Measurements from ENCODE around the gene BLACAT1. TPM values are rescaled to one million over a fixed set of nuclear protein-coding genes. Genes with fewer than 3 reads are reported as not detected.

Gene BLACAT1
- total RNA-seq, 4 donors from 2014 or later: not detected

DNA sequence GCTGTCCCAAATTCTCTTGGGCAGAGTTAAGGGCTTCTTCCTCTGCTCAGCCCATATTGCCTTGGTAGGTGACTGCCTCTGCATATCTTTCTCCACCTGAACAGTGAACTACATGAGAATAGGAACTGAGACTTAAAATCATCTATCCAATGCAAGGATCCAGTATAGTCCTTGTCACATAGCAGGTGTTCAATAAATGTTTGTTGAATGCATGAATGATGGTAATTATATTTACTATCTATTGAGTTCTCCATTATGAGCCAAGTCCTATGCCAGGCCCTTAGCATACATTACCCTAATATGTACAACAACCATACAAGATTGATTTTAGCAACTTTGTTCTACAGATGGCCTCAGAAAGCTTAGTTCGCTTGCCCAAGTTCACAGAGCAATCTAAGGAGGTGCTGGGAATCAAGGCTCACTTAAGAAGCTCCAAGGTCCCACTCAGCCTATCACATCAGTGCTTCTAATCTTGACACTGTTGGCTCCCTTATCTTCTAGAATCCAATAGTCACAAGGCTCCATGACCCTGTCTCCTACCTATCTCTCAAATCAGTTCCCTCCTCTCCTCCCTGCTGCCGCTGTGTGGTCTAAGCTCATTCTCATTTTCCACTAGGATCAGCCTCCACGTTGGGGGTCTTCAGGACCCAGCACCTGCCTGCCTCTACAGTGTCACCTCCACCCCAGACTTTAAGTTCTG is 46.4 kb upstream of the BLACAT1 start:
- Histone ChIP-seq H3K27ac (no peak overlapping the region), H3K4me3 (no peak overlapping the region), H3K27me3 (no peaks in the 10 kb centered on the region), H3K4me1 (peaks cover 0 to 34% (median 13%) of the 10 kb centered on the region in 3 donors), H3K36me3 (no peaks in the 10 kb centered on the region), H3K9me3 (no peaks in the 10 kb centered on the region)
- no peak for ATAC-seq
- TF ChIP-seq, protein P1, sequence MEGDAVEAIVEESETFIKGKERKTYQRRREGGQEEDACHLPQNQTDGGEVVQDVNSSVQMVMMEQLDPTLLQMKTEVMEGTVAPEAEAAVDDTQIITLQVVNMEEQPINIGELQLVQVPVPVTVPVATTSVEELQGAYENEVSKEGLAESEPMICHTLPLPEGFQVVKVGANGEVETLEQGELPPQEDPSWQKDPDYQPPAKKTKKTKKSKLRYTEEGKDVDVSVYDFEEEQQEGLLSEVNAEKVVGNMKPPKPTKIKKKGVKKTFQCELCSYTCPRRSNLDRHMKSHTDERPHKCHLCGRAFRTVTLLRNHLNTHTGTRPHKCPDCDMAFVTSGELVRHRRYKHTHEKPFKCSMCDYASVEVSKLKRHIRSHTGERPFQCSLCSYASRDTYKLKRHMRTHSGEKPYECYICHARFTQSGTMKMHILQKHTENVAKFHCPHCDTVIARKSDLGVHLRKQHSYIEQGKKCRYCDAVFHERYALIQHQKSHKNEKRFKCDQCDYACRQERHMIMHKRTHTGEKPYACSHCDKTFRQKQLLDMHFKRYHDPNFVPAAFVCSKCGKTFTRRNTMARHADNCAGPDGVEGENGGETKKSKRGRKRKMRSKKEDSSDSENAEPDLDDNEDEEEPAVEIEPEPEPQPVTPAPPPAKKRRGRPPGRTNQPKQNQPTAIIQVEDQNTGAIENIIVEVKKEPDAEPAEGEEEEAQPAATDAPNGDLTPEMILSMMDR (IDR thresholded peaks at IDR 0.05): no peak
- no peak for TF ChIP-seq EP300 (IDR thresholded peaks at IDR 0.05)
- no peak for TF ChIP-seq POLR2AphosphoS5 (IDR thresholded peaks at IDR 0.05)
- no peak for TF ChIP-seq POLR2A (IDR thresholded peaks at IDR 0.05)
- 78 to 92% methylated on average over 3 of the region's 3 CpGs for WGBS, 2 donors (ENCODE audit: low coverage in 1 of 2)

- no peak for ATAC-seq
- H3K36me3 ChIP-seq: no peaks in the 10 kb centered on the region
Observed at GRCh38 chr1:205500240-205501233, 44.7 kb upstream of the BLACAT1 start.

DNA sequence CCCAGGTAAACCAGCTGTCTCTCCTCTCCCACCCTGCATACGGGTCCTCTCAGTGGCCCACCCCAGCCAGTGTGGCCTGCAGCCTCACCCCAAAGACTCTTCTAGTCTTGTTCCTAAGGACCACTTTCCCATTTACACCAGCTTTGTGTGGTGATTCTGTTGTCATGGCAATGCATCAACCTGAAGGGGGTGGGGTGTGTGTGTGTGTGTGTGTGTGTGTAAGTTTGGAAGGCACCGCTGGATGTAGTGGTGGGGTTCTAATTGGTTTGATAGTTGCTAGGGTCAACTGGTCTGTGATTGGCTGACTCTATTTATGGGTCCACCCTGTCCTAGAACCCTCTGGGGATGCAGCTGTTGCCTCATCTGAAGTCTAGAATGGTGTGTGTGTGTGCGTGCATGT is 43.9 kb upstream of the BLACAT1 start:
- ATAC-seq: no peak
- H3K27ac ChIP-seq: no peak overlapping the region
- no peak overlapping the region for H3K4me3 ChIP-seq
- H3K36me3 ChIP-seq: no peaks in the 10 kb centered on the region
- no peaks in the 10 kb centered on the region for H3K27me3 ChIP-seq
- peaks cover 0 to 24% (median 0%) of the 10 kb centered on the region in 3 donors for H3K4me1 ChIP-seq
- no peaks in the 10 kb centered on the region for H3K9me3 ChIP-seq
- WGBS, 2 donors (ENCODE audit: low coverage in 1 of 2): 50 to 100% methylated on average over 1 to 2 of the region's 3 CpGs
- TF ChIP-seq POLR2AphosphoS5 (IDR thresholded peaks at IDR 0.05): no peak
- TF ChIP-seq, protein P1 (IDR thresholded peaks at IDR 0.05): no peak
- no peak for TF ChIP-seq EP300 (IDR thresholded peaks at IDR 0.05)
- no peak for TF ChIP-seq POLR2A (IDR thresholded peaks at IDR 0.05)

More at GRCh38 chr1:205500240-205501233, 44.7 kb upstream of the BLACAT1 start:
- Histone ChIP-seq H3K4me1 (peaks cover 0 to 27% (median 6%) of the 10 kb centered on the region in 3 donors), H3K27ac (no peak overlapping the region), H3K4me3 (no peak overlapping the region), H3K27me3 (no peaks in the 10 kb centered on the region), H3K9me3 (no peaks in the 10 kb centered on the region)
- no peak for TF ChIP-seq POLR2AphosphoS5 (IDR thresholded peaks at IDR 0.05)
- TF ChIP-seq EP300 (IDR thresholded peaks at IDR 0.05): no peak
- TF ChIP-seq, protein P1 (IDR thresholded peaks at IDR 0.05): no peak
- TF ChIP-seq POLR2A (IDR thresholded peaks at IDR 0.05): no peak
- whole genome bisulfite sequencing, 2 donors (ENCODE audit: low coverage in 1 of 2): 61 to 71% methylated on average over 4 to 5 of the region's 9 CpGs

GRCh38 chr1:205497351-205497750 is 41.5 kb upstream of the BLACAT1 start:
- H3K4me1 ChIP-seq: peaks cover 0 to 29% (median 8%) of the 10 kb centered on the region in 3 donors
- H3K27ac ChIP-seq: no peak overlapping the region
- TF ChIP-seq EP300 (IDR thresholded peaks at IDR 0.05) (no peak), POLR2AphosphoS5 (IDR thresholded peaks at IDR 0.05) (no peak), POLR2A (IDR thresholded peaks at IDR 0.05) (no peak)
- TF ChIP-seq, protein P1 (IDR thresholded peaks at IDR 0.05): no peak
- no peak overlapping the region for H3K4me3 ChIP-seq
- no peaks in the 10 kb centered on the region for H3K9me3 ChIP-seq
- no peak for ATAC-seq
- no peaks in the 10 kb centered on the region for H3K36me3 ChIP-seq
- WGBS, 2 donors (ENCODE audit: low coverage in 1 of 2): 76 to 82% methylated on average over 6 to 7 of the region's 7 CpGs
- peaks cover 6% of the 10 kb centered on the region for H3K27me3 ChIP-seq

Measured in gastroesophageal sphincter (tissue), 4 donors.